HG02759 (cell line): ENCODE measurements around the gene NDST4.
"Not testable (repeated sequence)": the region's sequence is repeated elsewhere in the genome, so short reads cannot be mapped to it uniquely, and the experiment has no call there.

Experiments used
- ATAC-seq: cut with Tn5 transposase; IDR thresholded peaks from one replicate; pipeline ENCODE4 v1.9.1; 2021; ENCODE audit warnings: mild to moderate bottlenecking, moderate library complexity; ENCODE audit not compliant: unreplicated experiment

Gene NDST4

GRCh38 chr4:115058533-115058932 is 54.9 kb downstream of the NDST4 start:
- ATAC-seq = no peak

DNA sequence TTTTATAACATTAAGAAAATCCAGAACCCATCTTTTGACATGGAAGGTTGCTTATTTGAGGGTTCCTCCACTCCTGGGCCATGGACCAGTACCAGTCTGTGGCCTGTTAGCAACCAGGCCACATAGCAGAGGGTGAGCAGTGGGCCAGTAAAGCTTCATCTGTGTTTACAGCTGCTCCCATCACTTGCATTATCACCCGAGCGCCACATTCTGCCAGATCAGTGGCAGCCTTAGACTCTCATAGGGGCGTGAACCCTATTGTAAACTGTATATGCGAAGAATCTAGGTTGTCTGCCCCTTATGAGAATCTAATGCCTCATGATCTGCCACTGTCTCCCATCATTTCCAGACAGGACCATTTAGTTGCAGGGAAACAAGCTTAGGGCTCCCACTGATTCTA is 58.6 kb downstream of the NDST4 start:
- no peak for ATAC-seq

- ATAC-seq = no peak
Observed at GRCh38 chr4:115053313-115053712, 60.1 kb downstream of the NDST4 start.

GRCh38 chr4:115042496-115042895 is 70.9 kb downstream of the NDST4 start:
- ATAC-seq = no peak

DNA sequence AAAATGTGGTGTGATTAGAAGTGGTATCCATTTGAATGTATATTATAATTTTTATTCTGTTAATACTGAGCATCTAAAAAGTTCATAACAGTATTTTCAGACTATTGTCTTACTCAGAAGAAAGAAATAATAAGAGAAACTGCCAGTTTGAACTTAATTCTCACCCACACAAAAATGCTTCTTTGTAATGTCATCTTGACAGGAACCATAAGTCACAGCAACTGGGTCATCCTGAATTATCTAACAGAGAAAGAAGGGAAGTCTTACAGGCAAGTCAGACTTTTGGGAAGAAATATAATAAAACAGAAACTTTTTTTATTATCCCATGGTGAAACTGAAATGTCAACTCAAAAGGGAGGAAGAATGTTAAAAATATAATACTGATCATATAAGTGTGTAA is 83.1 kb downstream of the NDST4 start:
- ATAC-seq = no peak

GRCh38 chr4:115028682-115029410 is 84.6 kb downstream of the NDST4 start:
- ATAC-seq = no peak

GRCh38 chr4:114999880-115000279 is 113.5 kb downstream of the NDST4 start:
- no peak for ATAC-seq

DNA sequence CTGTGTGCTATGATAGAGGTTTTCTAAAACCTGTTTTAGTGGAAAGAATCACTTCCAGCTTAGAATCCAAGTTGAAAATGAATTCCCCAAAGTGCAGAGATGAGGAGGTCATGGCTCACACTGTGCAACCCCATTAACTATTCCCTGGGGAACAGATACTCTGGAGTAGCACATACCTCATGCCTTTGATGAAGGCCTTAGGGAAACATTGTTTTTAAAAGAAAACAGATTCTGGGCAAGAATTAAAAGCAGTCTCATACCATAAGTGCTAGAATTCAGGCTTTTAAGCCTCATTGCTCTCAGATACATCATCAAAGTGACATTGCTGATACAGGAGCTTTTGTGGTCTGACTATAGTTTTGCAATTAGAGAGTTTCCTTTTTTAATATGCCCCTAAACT is 115.1 kb downstream of the NDST4 start:
- ATAC-seq = no peak

DNA sequence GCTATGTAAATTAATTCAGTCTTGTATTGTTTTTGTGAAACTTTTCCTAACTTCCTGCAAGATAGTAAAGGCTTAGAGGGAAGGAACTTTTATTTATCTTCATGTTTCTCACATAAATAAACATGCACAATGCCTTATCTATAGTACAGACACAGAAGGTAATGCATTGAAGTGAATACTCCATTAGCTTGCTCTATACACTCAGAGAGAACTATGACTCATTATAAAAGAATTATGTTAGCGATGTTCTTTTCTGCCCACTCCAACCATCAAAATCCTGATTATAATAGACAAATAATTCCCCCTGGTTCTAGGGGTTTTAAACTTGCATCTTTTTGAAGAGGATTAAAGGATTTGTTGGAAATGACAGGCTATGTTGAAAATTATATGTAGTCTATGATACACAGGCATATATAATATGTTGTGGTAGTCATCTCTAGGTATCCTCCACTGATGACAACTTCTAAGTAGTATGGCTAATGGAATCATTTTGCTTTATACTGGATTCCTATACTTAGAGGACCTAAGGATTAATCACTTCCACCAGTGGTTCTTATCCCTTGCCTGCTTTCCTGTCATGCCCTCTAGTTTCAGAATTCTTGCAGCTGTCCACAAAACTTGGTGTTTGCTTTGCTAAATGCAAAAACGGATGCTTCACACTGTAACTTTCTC is 115.7 kb downstream of the NDST4 start:
- ATAC-seq = no peak

DNA sequence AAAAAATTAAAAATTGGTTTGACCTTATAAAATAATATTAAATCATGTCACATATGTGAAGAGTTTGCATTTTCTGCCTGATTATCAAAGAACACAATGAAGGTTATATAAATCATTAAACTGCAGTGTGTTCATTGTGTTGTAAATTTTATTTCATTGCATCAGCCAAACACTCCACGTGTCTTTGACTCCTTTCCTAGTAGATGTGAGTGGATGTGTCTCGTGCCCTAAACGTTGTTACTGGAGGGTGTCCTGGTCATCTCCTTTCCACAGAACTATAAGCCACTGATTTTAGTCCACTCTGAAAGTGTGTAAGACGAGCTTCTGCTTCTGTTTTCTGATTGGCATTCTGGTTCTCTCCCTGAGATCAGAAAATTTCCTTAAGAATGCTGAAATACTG is 127.3 kb downstream of the NDST4 start:
- no peak for ATAC-seq

GRCh38 chr4:114980932-114981708 is 132.3 kb downstream of the NDST4 start:
- no peak for ATAC-seq

GRCh38 chr4:114980399-114980798 is 133.0 kb downstream of the NDST4 start:
- not testable (repeated sequence) for ATAC-seq

DNA sequence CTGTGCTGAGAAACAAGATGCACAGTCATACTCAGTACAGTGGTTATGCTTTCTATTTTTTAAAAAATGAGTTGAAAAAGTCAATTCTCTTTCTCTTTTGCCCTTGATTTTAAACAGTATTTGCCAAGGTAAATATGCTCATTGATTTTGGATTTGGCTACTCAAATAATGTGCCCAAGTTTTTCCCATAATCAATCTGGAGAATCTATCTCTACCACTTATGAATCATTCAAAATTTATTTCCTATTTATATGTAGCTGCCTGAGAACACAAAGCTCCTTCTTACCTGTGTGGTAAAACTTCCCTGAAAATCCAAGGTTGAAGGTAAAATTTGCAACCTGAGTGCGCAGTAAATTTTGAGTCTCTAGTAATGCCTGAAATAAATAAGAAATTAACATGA is 136.5 kb downstream of the NDST4 start:
- ATAC-seq = no peak

DNA sequence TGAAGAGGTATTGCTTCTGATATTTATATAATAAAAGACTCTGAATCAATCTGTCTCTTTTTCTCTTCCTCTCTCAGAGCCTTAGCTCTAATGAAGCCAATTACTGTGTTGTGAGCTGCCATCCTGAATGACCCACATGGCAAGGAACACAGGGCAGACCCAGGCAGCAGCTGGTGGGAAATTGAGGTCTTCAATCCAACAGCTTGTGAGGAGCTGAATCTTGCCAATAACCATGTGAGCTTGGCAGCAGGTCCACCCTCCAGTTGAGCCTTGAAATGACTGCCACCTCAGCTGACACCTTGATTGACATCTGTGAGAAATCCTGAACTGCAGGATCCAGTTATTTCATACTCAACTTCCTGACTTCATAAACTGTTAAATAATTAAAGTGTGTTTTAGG is 149.4 kb downstream of the NDST4 start:
- ATAC-seq = no peak

- no peak for ATAC-seq
Observed at GRCh38 chr4:114945616-114946015, 167.8 kb downstream of the NDST4 start.

GRCh38 chr4:114941503-114941902 is 171.9 kb downstream of the NDST4 start:
- no peak for ATAC-seq

DNA sequence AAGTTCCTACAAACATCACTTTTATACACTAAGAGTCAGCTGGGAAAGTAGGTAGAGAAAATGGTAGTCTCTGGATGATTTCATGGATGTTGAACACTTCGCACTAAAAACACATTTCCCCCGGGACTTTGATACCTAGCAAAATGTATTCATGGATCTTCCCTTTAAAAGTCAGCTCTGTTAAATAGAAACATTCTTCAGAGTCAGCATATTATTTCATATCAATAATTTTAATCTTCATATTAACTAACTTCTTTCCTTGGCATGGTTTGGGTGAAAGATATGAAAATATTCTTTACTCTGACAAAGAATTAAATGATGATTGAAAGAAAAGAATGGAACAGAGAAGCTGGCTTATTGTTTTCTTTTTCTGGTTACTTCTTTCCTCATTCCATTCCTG is 185.5 kb downstream of the NDST4 start:
- no peak for ATAC-seq

GRCh38 chr4:114926583-114926982 is 186.8 kb downstream of the NDST4 start:
- no peak for ATAC-seq

DNA sequence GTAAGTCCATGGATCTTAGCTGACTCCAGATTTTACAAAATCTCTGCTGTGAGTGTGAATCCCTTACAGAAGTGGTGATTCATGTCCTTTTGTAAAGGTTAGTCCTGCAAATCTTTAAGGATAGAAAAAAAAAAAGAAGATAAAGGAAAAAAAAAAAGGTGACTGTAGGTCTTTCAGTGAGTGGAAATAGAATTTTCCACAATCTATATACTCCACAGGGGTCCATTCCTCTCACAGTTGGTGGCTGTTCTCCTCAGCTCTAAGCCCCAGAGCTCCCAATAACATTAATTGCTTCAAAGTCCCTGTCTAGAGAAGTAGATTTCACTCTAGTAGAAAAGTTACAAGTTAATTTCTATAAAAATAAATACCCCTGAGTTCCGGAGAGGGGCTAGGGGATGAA is 189.1 kb downstream of the NDST4 start:
- ATAC-seq = no peak

- ATAC-seq = no peak
Observed at GRCh38 chr4:114922592-114922933, 190.9 kb downstream of the NDST4 start.

DNA sequence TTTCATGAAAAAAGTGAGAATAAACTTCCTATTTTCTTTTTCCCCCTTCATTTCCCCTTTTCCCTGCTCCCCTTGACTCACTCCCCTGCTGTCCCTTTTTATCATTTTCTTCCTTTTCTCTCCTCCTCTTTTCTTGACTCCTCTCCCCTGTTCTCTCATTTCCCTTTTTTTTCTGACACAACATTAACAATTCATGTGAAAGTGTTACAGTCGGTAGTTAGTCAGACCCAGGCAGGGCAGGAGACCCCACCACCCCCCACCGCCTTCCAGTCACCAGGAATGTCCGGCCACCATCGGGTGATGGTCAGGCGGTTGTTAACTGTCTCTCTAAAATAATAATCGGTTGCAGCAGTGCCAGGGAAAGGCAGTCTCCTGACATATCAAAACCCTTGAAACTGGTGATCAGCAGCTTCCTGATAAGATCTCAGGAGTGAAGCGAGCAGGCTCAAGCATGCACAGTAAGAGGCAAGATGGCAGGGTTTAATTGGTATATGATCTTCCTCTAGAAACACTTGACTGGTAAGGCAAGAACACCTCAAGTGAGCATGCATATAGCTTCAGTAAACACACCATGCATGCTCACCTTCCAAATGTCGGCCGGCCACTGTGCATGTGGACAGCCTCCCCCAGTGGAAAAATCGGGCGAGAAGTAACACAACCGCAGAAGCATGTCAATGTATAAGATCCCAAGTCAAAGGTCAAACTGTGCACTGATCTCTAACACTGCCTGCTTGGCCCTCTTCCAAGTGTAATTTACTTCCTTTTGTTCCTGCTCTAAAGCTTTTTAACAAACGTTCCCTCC is 191.4 kb downstream of the NDST4 start:
- no peak for ATAC-seq
